ENCODE measurements around the gene PPARGC1A. TPM values are rescaled to one million over a fixed set of nuclear protein-coding genes. Genes with fewer than 3 reads are reported as not detected.

PPARGC1A gene
- total RNA-seq, 1 donor: 0.81 TPM

DNA sequence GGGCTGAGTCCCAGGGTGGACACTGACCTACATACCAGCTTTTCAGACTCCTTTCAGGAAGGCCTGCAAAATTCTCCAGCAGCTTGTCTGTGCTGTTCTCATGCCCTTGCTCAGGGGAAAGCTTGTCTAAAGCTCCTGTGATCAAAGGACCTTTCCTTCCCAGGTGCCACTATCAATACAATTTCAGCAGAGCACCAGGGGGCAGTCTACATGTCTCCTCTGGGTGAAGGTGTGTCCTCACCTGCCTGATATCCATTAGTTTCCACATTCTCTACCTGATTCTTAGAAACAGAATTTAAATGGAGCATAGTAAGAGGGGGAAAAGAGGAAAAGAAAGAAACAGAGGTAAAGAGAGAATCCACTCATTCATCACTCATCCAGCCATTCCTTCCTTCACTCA is 114.2 kb downstream of the PPARGC1A start:
- H3K4me3 ChIP-seq (ENCODE audit: low read depth, low read length): no peak overlapping the region
- TF ChIP-seq, protein P1, sequence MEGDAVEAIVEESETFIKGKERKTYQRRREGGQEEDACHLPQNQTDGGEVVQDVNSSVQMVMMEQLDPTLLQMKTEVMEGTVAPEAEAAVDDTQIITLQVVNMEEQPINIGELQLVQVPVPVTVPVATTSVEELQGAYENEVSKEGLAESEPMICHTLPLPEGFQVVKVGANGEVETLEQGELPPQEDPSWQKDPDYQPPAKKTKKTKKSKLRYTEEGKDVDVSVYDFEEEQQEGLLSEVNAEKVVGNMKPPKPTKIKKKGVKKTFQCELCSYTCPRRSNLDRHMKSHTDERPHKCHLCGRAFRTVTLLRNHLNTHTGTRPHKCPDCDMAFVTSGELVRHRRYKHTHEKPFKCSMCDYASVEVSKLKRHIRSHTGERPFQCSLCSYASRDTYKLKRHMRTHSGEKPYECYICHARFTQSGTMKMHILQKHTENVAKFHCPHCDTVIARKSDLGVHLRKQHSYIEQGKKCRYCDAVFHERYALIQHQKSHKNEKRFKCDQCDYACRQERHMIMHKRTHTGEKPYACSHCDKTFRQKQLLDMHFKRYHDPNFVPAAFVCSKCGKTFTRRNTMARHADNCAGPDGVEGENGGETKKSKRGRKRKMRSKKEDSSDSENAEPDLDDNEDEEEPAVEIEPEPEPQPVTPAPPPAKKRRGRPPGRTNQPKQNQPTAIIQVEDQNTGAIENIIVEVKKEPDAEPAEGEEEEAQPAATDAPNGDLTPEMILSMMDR (IDR thresholded peaks at IDR 0.05; ENCODE audit: insufficient read depth, low read length): no peak
- no peak for DNase-seq (ENCODE audit: low read depth)

DNA sequence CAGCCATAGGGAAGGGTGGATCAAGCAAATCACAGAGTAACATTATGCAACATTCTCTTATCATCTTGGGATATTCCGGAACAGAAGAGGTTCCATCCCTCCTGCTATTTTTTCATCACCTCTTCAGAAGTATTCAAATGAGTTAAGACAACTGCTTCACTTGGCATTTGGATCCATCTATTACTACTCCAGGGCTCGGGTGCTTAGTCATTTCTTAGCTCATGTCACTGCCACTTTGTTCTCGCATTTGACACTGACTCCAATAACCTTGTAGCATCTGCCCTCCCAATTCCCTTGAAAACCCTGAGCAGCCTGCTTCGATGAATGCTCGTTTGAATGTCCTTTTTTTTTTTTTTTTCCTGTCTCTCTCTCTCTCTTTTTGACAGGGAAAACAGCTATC is 114.9 kb downstream of the PPARGC1A start:
- TF ChIP-seq, protein P1 (IDR thresholded peaks at IDR 0.05; ENCODE audit: insufficient read depth, low read length): no peak
- no peak for DNase-seq (ENCODE audit: low read depth)
- no peak overlapping the region for H3K4me3 ChIP-seq (ENCODE audit: low read depth, low read length)

DNA sequence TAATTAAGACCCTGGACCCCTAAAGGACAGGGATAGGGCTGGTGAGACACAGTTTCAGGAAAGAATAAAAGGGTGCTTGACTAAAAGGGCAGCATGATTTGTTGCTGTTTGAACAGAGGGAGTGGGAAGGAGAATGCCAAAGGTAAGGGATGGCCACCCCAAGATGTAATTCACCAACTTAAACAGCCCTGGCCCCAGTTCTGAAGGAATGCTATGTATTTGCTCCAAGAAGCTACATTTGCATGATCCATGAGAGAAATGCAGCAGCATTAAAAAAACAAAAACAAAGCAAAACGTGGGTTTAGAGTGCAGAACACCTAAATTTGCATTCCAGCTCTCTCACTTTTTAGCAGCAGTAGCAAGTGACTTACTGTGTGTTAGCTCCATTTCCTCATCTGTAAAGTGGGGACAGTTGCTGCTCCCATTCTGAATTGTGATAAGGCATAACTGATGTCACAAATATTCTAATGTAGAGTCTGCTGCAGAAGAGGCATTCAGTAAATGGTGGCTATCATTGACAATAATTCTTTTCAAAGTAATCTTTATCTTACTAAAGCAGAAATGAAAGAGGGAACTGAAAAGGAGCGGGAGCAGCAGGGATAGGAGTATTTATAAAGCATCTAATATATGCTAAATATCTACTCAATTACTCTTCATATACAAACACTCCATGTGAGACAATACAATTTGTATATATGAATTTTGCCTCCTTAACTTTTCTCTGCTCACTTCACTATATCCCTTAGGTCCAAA is 115.8 kb downstream of the PPARGC1A start:
- H3K4me3 ChIP-seq (ENCODE audit: low read depth, low read length): no peak overlapping the region
- TF ChIP-seq, protein P1 (IDR thresholded peaks at IDR 0.05; ENCODE audit: insufficient read depth, low read length): no peak
- DNase-seq (ENCODE audit: low read depth): no peak

DNA sequence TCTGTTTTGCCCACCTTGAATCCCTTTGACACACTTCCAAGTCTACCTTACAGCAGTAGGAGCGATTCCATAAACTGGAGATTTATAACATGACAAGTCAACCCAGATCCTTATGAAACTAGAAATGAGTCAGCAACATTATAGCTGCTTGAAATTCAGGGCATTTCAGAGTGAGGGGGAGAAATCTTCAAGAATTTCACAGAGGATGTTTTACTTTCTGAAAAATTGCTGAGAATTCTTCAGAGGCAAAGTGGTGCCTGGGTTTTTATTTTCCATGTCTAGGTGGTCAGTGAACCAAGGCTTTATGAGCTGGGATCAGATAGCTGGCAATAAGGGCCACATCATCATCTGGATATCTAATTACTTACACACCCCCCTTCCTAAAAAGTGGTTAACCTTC is 119.8 kb downstream of the PPARGC1A start:
- no peak for DNase-seq (ENCODE audit: low read depth)
- TF ChIP-seq, protein P1 (IDR thresholded peaks at IDR 0.05; ENCODE audit: insufficient read depth, low read length): no peak
- no peak overlapping the region for H3K4me3 ChIP-seq (ENCODE audit: low read depth, low read length)

DNA sequence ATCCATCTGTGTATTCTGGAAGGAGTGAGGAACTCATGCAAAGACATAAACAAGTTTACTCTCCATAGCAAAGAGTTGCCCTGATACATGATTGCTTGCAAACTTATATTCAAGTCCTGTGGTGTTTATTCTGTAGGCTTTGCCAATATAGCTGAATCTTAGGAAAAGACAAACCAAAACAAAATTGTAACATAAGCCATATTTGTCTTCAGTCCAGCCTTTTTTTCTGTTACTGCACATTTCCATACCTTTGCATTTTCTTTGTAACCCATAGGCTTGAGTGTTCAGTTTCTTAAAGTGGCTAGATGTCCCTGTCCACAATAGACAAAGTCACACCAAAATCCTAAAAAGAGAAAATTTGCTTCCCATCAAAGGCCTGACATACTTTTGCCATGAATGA is 120.4 kb downstream of the PPARGC1A start:
- TF ChIP-seq, protein P1 (IDR thresholded peaks at IDR 0.05; ENCODE audit: insufficient read depth, low read length): no peak
- no peak for DNase-seq (ENCODE audit: low read depth)

DNA sequence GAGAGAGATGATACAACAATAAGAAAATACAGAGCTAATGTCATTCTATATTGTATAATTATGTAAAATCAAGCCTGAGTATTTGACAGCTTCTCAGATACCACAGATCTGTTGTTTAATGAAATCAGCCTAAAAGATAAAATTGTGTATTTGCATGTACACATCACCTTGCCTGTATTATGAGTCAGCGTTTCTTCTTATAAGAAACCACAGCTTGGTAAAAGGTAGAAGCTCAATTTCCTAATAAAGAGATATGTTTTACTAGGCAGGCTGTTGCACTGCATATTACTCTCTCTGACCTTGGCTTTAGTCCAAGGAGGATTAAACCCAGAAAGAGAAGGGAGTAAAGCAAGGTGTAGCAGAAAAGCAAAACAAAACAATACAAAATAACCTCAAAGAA is 121.3 kb downstream of the PPARGC1A start:
- TF ChIP-seq, protein P1 (IDR thresholded peaks at IDR 0.05; ENCODE audit: insufficient read depth, low read length): no peak
- no peak for DNase-seq (ENCODE audit: low read depth)
- H3K4me3 ChIP-seq (ENCODE audit: low read depth, low read length): no peak overlapping the region

More for the DNA sequence above, 120.4 kb downstream of the PPARGC1A start:
- no peak overlapping the region for H3K4me3 ChIP-seq (ENCODE audit: low read depth, low read length)

DNA sequence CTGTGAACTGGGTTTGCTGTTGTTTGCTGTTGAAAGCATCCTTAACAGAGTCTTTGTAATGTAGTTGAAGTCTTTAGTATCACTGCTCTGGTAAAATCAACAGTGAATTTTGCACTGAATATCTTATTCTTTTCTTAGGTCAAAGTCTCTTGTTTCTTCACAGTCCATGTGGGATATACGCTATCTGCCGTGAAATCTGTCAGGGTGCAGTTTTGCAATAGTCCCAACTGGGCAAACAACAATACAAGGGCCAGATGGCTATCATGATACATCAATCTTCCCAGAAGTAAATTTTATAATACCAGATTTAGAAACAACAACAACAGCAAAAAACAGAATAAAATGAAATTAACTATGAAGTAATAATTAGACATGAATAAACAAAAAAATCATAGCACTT is 123.5 kb downstream of the PPARGC1A start:
- TF ChIP-seq, protein P1 (IDR thresholded peaks at IDR 0.05; ENCODE audit: insufficient read depth, low read length): no peak
- no peak for DNase-seq (ENCODE audit: low read depth)
- no peak overlapping the region for H3K4me3 ChIP-seq (ENCODE audit: low read depth, low read length)

Measured in fibroblast of the aortic adventitia (primary cell).